GM12891 (cell line): Measurements from ENCODE around the gene CNOT4.

ENCODE experiments used
- PAX5 ChIP-seq: IDR thresholded peaks from 2 replicates; pipeline ENCODE4 v1.6.1; 2011; ENCODE audit warnings: low read length, moderate library complexity, mild to moderate bottlenecking; ENCODE audit not compliant: insufficient read depth, severe bottlenecking
- POLR2A ChIP-seq: IDR thresholded peaks from 2 replicates; pipeline ENCODE4 v1.6.1; 2011; ENCODE audit warnings: low read depth, low read length, control low read depth
- POLR2AphosphoS5 ChIP-seq: IDR thresholded peaks from 2 replicates; pipeline ENCODE4 v1.6.1; 2011; ENCODE audit warnings: low read depth, low read length, control low read depth
- POU2F2 ChIP-seq: IDR thresholded peaks from 2 replicates; pipeline ENCODE4 v1.6.1; 2011; ENCODE audit warnings: low read depth, mild to moderate bottlenecking, control low read depth, low read length, moderate library complexity
- SPI1 ChIP-seq: IDR thresholded peaks from 2 replicates; pipeline ENCODE4 v1.6.1; 2011; ENCODE audit warnings: low read depth, low read length, control low read depth
- TAF1 ChIP-seq: IDR thresholded peaks from 2 replicates; pipeline ENCODE4 v1.6.1; 2011; ENCODE audit warnings: low read depth, low read length, control low read depth

DNA sequence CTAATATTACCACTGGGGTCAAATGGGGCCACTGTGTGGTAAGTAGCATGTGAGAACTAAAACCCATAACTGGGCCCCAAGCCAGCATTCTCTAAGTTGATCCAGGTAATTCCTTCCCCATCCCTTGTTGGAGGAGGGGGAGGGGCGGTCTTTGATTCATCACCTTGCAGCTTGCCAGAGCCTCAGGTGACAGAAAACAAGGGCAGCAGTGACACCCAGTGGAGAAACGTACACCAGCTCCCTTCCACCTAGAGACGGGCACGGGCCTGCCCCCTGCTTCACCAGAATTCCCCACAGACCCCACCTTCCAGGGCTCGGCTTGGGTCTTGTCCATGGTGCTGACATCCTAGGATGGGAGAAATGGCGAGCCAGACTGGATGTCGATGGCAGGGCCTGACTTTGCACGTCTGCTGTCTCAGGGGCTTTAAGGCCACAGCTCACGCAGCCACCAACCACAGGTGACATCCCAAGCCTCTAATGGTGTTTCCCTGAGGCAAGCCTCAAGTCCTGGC, 174.2 kb downstream of the CNOT4 start:
- no peak for TF ChIP-seq POU2F2
- no peak for TF ChIP-seq TAF1
- TF ChIP-seq POLR2AphosphoS5, result no peak
- no peak for TF ChIP-seq SPI1
- TF ChIP-seq POLR2A, result no peak
- no peak for TF ChIP-seq PAX5
